SKM-1 treated with dmso at 0.1 percent for 144 hours (cell line): ENCODE results near the gene NINJ1.
"Not testable (repeated sequence)": the region's sequence is repeated elsewhere in the genome, so short reads cannot be mapped to it uniquely, and the experiment has no call there.

ENCODE experiments used
- DNase-seq: peaks from one replicate; lab custom pipeline; 2025; ENCODE audit not compliant: unreplicated experiment; lab: John Stamatoyannopoulos, UW

NINJ1 gene

GRCh38 chr9:93107825-93108161 is 26.3 kb downstream of the NINJ1 start:
- DNase-seq, result no peak

- no peak for DNase-seq
These were observed 26.8 kb downstream of the NINJ1 start for GRCh38 chr9:93107151-93107824.

- no peak for DNase-seq
These were observed 28.4 kb downstream of the NINJ1 start for GRCh38 chr9:93105620-93106019.

- not testable (repeated sequence) for DNase-seq
These were observed 33.0 kb downstream of the NINJ1 start for GRCh38 chr9:93101086-93101485.

GRCh38 chr9:93100276-93100636 is 33.8 kb downstream of the NINJ1 start:
- no peak for DNase-seq

- DNase-seq, result no peak
These were observed 34.3 kb downstream of the NINJ1 start for GRCh38 chr9:93099551-93100275.

- peak; percentile 26 for DNase-seq
These were observed 35.7 kb downstream of the NINJ1 start for GRCh38 chr9:93098236-93098946.

GRCh38 chr9:93097511-93098201 is 36.4 kb downstream of the NINJ1 start:
- no peak for DNase-seq

- DNase-seq, result no peak
These were observed 37.2 kb downstream of the NINJ1 start for GRCh38 chr9:93096811-93097382.

- no peak for DNase-seq
These were observed 37.8 kb downstream of the NINJ1 start, which contains the start of gene CARD19 for GRCh38 chr9:93096131-93096802. CARD19 (plus strand) TSS chr9:93096217; CDS start chr9:93096346, 129 bp downstream.

- peak; percentile 90 for DNase-seq
These were observed 38.6 kb downstream of the NINJ1 start for GRCh38 chr9:93095205-93096130.

GRCh38 chr9:93094658-93095204 is 39.3 kb downstream of the NINJ1 start:
- DNase-seq, result peak; percentile 49

GRCh38 chr9:93093877-93094657 is 40.0 kb downstream of the NINJ1 start:
- DNase-seq, result no peak

GRCh38 chr9:93093127-93093876 is 40.7 kb downstream of the NINJ1 start:
- no peak for DNase-seq

GRCh38 chr9:93092251-93092991 is 41.6 kb downstream of the NINJ1 start:
- DNase-seq, result no peak

- DNase-seq, result no peak
These were observed 42.5 kb downstream of the NINJ1 start for GRCh38 chr9:93091453-93092081.

GRCh38 chr9:93091056-93091452 is 43.0 kb downstream of the NINJ1 start:
- DNase-seq, result no peak
